ENCODE measurements around the gene NDC80.
"Not testable (repeated sequence)": the region's sequence is repeated elsewhere in the genome, so short reads cannot be mapped to it uniquely, and the experiment has no call there.

NDC80 gene

GRCh38 chr18:2627821-2628276 lies 56.5 kb downstream of the NDC80 start:
- DNase-seq (ENCODE audit: low read depth): no peak

GRCh38 chr18:2629003-2629402 lies 57.6 kb downstream of the NDC80 start:
- DNase-seq (ENCODE audit: low read depth): no peak

GRCh38 chr18:2635586-2635985 lies 64.2 kb downstream of the NDC80 start:
- DNase-seq (ENCODE audit: low read depth): no peak

GRCh38 chr18:2636126-2636631 lies 64.8 kb downstream of the NDC80 start:
- DNase-seq (ENCODE audit: low read depth): no peak

GRCh38 chr18:2641638-2642037 lies 70.3 kb downstream of the NDC80 start:
- DNase-seq (ENCODE audit: low read depth): no peak

- DNase-seq (ENCODE audit: low read depth): no peak
Observed at GRCh38 chr18:2642771-2643170, 71.4 kb downstream of the NDC80 start.

GRCh38 chr18:2644535-2644934 lies 73.2 kb downstream of the NDC80 start:
- DNase-seq (ENCODE audit: low read depth): no peak

GRCh38 chr18:2651981-2652380 lies 80.6 kb downstream of the NDC80 start:
- DNase-seq (ENCODE audit: low read depth): no peak

GRCh38 chr18:2653467-2653866 lies 82.1 kb downstream of the NDC80 start:
- DNase-seq (ENCODE audit: low read depth): no peak

- no peak for DNase-seq (ENCODE audit: low read depth)
Observed at GRCh38 chr18:2654169-2654927, 83.0 kb downstream of the NDC80 start.

GRCh38 chr18:2654928-2655177 lies 83.5 kb downstream of the NDC80 start:
- DNase-seq (ENCODE audit: low read depth): peak; percentile 71

GRCh38 chr18:2655178-2655953 lies 84.0 kb downstream of the NDC80 start, which contains the start of gene SMCHD1:
SMCHD1 (plus strand) TSS chr18:2655726; CDS start chr18:2656076, 350 bp downstream.
- DNase-seq (ENCODE audit: low read depth): peak; percentile 68

GRCh38 chr18:2655954-2656236 lies 84.5 kb downstream of the NDC80 start:
- no peak for DNase-seq (ENCODE audit: low read depth)

GRCh38 chr18:2656237-2656980 lies 85.1 kb downstream of the NDC80 start:
- DNase-seq (ENCODE audit: low read depth): no peak

GRCh38 chr18:2656981-2657512 lies 85.7 kb downstream of the NDC80 start:
- DNase-seq (ENCODE audit: low read depth): no peak

GRCh38 chr18:2657788-2658458 lies 86.6 kb downstream of the NDC80 start:
- no peak for DNase-seq (ENCODE audit: low read depth)

GRCh38 chr18:2660849-2661248 lies 89.5 kb downstream of the NDC80 start:
- DNase-seq (ENCODE audit: low read depth): not testable (repeated sequence)

GRCh38 chr18:2662288-2662687 lies 90.9 kb downstream of the NDC80 start:
- not testable (repeated sequence) for DNase-seq (ENCODE audit: low read depth)

GRCh38 chr18:2662990-2663389 lies 91.6 kb downstream of the NDC80 start:
- no peak for DNase-seq (ENCODE audit: low read depth)

Data from stimulated activated CD8-positive, alpha-beta memory T cell treated with anti-CD3 and anti-CD28 coated beads, Interleukin-15, amount 100 ng/mL, for 1 hour (primary cell).